BLaER1 treated with 17β-estradiol and CSF1 and Interleukin-3, amounts not matched to agents 10 nM and 100 nM (cell line): ENCODE results near the gene CFAP70.
"Not testable (repeated sequence)": the region's sequence is repeated elsewhere in the genome, so short reads cannot be mapped to it uniquely, and the experiment has no call there.

ENCODE experiments used
- H3K27ac ChIP-seq, 11 experiments: shearing (Covaris generic); formaldehyde crosslinking; 2 replicates each; pipeline ENCODE4 v1.8.1; 2022
- H3K27me3 ChIP-seq, 11 experiments: shearing (Covaris generic); formaldehyde crosslinking; 2 replicates each; pipeline ENCODE4 v1.8.1; 2022
- H3K36me3 ChIP-seq, 11 experiments: shearing (Covaris generic); formaldehyde crosslinking; 2 replicates each; pipeline ENCODE4 v1.8.1; 2022
- H3K4me1 ChIP-seq, 10 experiments: shearing (Covaris generic); formaldehyde crosslinking; 2 replicates each; pipeline ENCODE4 v1.8.1; 2022
- H3K4me2 ChIP-seq, 11 experiments: shearing (Covaris generic); formaldehyde crosslinking; 2 replicates each; pipeline ENCODE4 v1.8.1; 2022
- H3K4me3 ChIP-seq, 10 experiments: shearing (Covaris generic); formaldehyde crosslinking; 2 replicates each; pipeline ENCODE4 v1.8.1; 2022
- H3K9ac ChIP-seq, 11 experiments: shearing (Covaris generic); formaldehyde crosslinking; 2 replicates each; pipeline ENCODE4 v1.8.1; 2022
- H3K9me3 ChIP-seq, 11 experiments: shearing (Covaris generic); formaldehyde crosslinking; replicated peaks in 1 of 11; 2 replicates each; pipeline ENCODE4 v1.8.1; 2022
- H4K20me1 ChIP-seq, 11 experiments: shearing (Covaris generic); formaldehyde crosslinking; 2 replicates each; pipeline ENCODE4 v1.8.1; 2022
- Cebpa-rat ChIP-seq, 11 experiments: shearing (Covaris generic); IDR thresholded peaks; 2 replicates each; pipeline ENCODE4 v1.8.1; 2022

Gene CFAP70

DNA sequence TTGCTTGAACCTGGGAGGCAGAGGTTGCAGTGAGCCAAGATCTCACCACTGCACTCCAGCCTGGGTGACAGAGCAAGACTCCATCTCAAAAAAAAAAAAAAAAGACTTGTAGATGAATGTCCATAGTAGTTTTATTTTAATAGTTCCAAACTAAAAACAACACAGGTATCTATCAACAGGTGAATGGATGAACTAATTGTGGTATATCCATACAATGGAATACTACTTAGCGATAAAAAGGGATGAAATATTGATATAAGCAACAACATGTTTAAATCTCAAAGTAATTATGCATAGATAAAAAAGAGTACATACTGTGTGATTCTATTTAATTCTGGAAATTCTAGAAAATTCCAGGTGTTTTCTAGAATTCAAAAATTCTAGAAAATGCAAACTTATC lies 68.7 kb downstream of the CFAP70 start:
- Histone ChIP-seq H3K27me3 (no peaks in the 10 kb centered on the region), H3K4me1 (peaks cover 0 to 19% (median 2%) of the 10 kb centered on the region in 10 experiments; a peak in 10 of 20 replicates), H3K36me3 (peaks cover 4 to 57% (median 34%) of the 10 kb centered on the region in 11 experiments; a peak in 18 of 22 replicates), H4K20me1 (no peaks in the 10 kb centered on the region), H3K4me3 (no peak overlapping the region), H3K9me3 (peaks cover 14 to 35% (median 32%) of the 10 kb centered on the region in 11 experiments; a peak in 21 of 22 replicates), H3K9ac (no peak overlapping the region), H3K27ac (no peak overlapping the region), H3K4me2 (no peak overlapping the region)
- TF ChIP-seq Cebpa-rat (IDR thresholded peaks at IDR 0.05): no peak

DNA sequence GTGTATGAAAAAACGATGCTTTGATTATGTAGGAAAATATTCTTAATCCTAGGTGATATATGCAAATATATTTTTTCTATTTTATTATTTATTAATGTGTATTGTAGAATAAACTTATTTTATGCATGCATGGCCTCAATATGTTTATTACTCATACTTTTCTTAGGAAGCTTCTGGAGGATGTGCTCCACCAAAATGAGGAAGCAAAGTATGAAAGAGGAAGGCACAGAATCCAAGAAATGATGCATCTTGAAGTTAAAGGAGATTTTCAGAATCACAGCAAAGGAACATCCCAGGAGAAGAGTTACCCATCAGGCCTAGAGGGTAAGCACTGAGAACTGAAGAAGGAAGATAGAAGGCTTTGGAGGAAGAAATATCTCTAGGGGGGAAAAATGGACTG lies 71.2 kb downstream of the CFAP70 start:
- peak overlapping the region in 5 of 11 experiments; percentile 14 to 38 (median 29); a peak in 5 of 22 replicates for H3K4me2 ChIP-seq
- no peak overlapping the region for H3K27ac ChIP-seq
- TF ChIP-seq Cebpa-rat (IDR thresholded peaks at IDR 0.05): no peak
- no peak overlapping the region for H3K9ac ChIP-seq
- H3K27me3 ChIP-seq: no peaks in the 10 kb centered on the region
- no peaks in the 10 kb centered on the region for H4K20me1 ChIP-seq
- H3K4me3 ChIP-seq: no peak overlapping the region
- peaks cover 4 to 46% (median 29%) of the 10 kb centered on the region in 11 experiments; a peak in 18 of 22 replicates for H3K36me3 ChIP-seq
- peaks cover 14 to 35% (median 32%) of the 10 kb centered on the region in 11 experiments; a peak in 21 of 22 replicates for H3K9me3 ChIP-seq
- H3K4me1 ChIP-seq: peaks cover 0 to 19% (median 2%) of the 10 kb centered on the region in 10 experiments; a peak in 10 of 20 replicates

DNA sequence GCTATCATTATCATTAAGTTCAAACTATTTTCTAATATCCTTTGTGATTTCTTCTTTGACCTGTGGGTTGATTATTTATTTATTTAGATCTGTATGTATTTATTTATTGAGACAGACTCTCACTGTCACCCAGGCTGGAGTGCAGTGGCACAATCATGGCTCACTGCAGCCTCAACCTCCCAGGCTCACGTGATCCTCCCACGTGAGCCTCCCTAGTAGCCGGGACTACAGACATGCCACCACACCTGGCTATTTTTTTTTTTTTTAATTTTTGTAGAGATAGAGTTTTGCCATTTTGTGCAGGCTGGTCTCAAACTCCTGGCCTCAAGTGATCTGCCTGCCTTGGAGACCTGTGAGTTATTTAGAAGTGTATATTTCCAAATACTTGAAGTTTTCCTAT lies 77.6 kb downstream of the CFAP70 start:
- Histone ChIP-seq H3K9ac (no peak overlapping the region), H3K4me3 (no peak overlapping the region), H3K27me3 (no peaks in the 10 kb centered on the region), H3K4me2 (no peak overlapping the region), H3K36me3 (peaks cover 0 to 30% (median 0%) of the 10 kb centered on the region in 11 experiments; a peak in 5 of 22 replicates), H3K27ac (no peak overlapping the region), H3K9me3 (peaks cover 0 to 9% (median 6%) of the 10 kb centered on the region in 11 experiments; a peak in 12 of 22 replicates), H3K4me1 (no peaks in the 10 kb centered on the region), H4K20me1 (no peaks in the 10 kb centered on the region)
- no peak for TF ChIP-seq Cebpa-rat (IDR thresholded peaks at IDR 0.05)

DNA sequence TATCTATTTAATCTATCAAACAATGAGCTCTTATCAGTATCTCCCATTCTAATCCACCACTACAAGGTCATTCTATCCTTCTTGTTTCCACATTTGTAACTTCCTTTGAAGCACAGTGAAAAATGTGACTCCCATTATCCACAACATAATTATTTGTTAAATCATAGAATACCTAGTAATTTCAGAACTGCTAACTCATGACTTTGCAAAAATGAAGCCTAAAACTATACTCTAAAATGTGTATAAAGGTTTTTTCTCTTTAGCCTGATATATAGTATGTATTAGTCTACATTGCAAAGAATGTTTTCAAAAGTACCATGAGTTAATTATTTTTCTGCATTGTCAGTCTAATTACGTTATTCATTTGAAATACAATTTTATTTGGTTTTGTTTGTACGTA lies 94.2 kb downstream of the CFAP70 start:
- Histone ChIP-seq H3K4me3 (no peak overlapping the region), H3K27me3 (no peaks in the 10 kb centered on the region), H4K20me1 (no peaks in the 10 kb centered on the region), H3K27ac (no peak overlapping the region), H3K36me3 (peaks cover 0 to 29% (median 3%) of the 10 kb centered on the region in 11 experiments; a peak in 8 of 22 replicates), H3K4me1 (peaks cover 0 to 5% (median 0%) of the 10 kb centered on the region in 10 experiments; a peak in 4 of 20 replicates), H3K9ac (no peak overlapping the region), H3K4me2 (no peak overlapping the region), H3K9me3 (peaks cover 4 to 21% (median 15%) of the 10 kb centered on the region in 11 experiments)
- TF ChIP-seq Cebpa-rat (IDR thresholded peaks at IDR 0.05): no peak

DNA sequence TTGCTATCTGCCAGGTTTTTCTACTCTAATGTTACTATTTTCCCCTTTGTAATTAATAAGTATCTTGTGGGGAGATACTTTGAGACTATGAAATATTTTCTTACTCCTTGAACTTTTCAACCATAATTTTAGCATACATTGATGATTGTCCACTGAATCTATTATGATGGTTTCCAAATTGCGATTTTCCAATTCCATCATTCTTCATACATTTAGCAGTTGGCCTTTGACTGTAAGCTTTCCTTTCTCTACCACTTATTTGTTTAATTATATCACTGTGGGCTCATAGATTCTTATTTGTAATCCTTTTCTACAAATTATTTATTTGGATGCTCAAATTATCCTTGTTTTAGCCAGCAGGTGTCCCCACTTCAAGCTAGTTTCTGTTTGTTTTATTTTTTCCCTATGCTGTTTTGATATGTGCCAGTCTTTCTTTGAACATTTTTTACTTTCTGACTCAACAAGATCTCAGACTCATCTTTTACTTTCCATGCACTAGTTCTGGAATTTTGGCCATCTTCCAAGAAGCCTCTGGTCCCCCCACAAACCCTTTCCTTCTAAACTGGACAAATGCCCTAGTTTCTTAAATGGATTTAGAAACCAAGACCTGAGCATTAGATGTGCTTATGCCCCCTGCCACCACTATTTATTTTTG lies 94.8 kb downstream of the CFAP70 start:
- H3K4me1 ChIP-seq: peaks cover 0 to 5% (median 0%) of the 10 kb centered on the region in 10 experiments; a peak in 4 of 20 replicates
- no peaks in the 10 kb centered on the region for H3K27me3 ChIP-seq
- H3K9me3 ChIP-seq: peaks cover 10 to 27% (median 21%) of the 10 kb centered on the region in 11 experiments
- no peak overlapping the region for H3K4me2 ChIP-seq
- H3K36me3 ChIP-seq: peaks cover 0 to 30% (median 5%) of the 10 kb centered on the region in 11 experiments; a peak in 9 of 22 replicates
- no peak overlapping the region for H3K4me3 ChIP-seq
- no peak for TF ChIP-seq Cebpa-rat (IDR thresholded peaks at IDR 0.05)
- no peaks in the 10 kb centered on the region for H4K20me1 ChIP-seq
- H3K27ac ChIP-seq: no peak overlapping the region
- H3K9ac ChIP-seq: no peak overlapping the region

DNA sequence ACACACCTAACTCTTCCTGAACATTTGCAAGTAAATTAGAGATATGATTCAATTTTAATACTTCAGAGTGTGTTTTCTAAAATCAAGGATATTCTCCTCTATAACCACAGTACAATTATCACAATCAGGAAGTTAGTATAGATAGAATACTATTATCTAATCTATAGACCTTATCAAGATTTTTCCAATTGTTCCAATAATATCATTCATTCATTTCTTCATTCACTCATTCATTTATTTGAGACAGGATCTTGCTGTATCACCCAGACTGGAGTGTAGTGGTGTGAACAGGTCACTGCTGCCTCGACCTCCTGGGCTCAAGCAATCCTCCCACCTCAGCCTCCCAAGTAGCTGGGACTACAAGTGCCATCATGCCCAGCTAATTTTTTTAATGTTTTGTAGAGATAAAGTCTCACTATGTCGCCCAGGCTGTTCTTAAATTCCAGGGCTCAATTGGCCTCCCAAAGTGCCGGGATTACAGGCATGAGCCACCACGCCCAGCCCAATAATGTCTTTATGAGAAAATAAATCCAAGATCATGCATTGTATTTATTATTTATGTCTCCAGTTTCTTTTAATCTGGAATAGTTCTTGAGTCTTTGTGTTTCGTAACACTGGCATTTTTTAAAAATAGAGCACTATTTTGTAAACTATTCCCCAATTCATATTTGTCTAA lies 95.6 kb downstream of the CFAP70 start:
- no peaks in the 10 kb centered on the region for H3K27me3 ChIP-seq
- no peak overlapping the region for H3K9ac ChIP-seq
- no peak overlapping the region for H3K4me2 ChIP-seq
- TF ChIP-seq Cebpa-rat (IDR thresholded peaks at IDR 0.05): no peak
- peaks cover 16 to 33% (median 26%) of the 10 kb centered on the region in 11 experiments for H3K9me3 ChIP-seq
- H3K27ac ChIP-seq: no peak overlapping the region
- peaks cover 0 to 30% (median 10%) of the 10 kb centered on the region in 11 experiments; a peak in 9 of 22 replicates for H3K36me3 ChIP-seq
- H4K20me1 ChIP-seq: no peaks in the 10 kb centered on the region
- no peak overlapping the region for H3K4me3 ChIP-seq
- peaks cover 0 to 5% (median 0%) of the 10 kb centered on the region in 10 experiments; a peak in 4 of 20 replicates for H3K4me1 ChIP-seq

DNA sequence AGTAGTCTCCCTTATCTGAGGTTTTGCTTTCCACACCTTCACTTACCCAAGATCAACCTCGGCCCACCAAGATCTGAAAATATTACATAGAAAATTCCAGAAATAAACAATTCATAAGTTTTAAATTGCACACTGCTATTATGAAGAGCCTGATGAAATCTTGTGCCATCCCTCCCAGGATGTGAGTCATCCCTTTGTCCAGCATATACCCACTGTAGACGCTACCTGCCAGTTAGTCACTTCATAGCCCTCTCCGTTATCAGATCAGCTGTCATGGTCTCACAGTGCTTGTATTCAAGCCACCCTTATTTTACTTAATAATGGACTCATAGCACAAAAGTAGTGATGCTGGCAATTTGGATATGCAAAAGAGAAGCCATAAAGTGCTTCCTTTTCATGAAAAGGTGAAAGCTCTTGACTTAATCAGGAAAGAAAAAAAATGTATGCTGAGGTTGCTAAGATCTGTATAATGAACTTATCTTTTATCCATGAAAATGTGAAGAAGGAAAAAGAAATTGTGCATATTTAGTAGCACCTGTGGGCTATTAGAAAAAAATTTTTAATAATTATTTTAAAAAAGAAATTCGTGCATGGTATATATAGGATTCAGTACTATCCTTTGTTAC lies 96.4 kb downstream of the CFAP70 start:
- H3K9ac ChIP-seq: 0 out of 22 replicates have a peak overlapping the region, but pooled peaks of 1 of the 11 experiments have one; percentile 34
- TF ChIP-seq Cebpa-rat (IDR thresholded peaks at IDR 0.05): no peak
- H3K9me3 ChIP-seq: peaks cover 16 to 33% (median 26%) of the 10 kb centered on the region in 11 experiments
- no peaks in the 10 kb centered on the region for H3K27me3 ChIP-seq
- no peak overlapping the region for H3K27ac ChIP-seq
- H4K20me1 ChIP-seq: no peaks in the 10 kb centered on the region
- no peak overlapping the region; a peak in 1 of 22 replicates for H3K4me2 ChIP-seq
- H3K36me3 ChIP-seq: peaks cover 0 to 24% (median 10%) of the 10 kb centered on the region in 11 experiments; a peak in 9 of 22 replicates
- no peak overlapping the region for H3K4me3 ChIP-seq
- peaks cover 0 to 5% (median 0%) of the 10 kb centered on the region in 10 experiments; a peak in 4 of 20 replicates for H3K4me1 ChIP-seq

DNA sequence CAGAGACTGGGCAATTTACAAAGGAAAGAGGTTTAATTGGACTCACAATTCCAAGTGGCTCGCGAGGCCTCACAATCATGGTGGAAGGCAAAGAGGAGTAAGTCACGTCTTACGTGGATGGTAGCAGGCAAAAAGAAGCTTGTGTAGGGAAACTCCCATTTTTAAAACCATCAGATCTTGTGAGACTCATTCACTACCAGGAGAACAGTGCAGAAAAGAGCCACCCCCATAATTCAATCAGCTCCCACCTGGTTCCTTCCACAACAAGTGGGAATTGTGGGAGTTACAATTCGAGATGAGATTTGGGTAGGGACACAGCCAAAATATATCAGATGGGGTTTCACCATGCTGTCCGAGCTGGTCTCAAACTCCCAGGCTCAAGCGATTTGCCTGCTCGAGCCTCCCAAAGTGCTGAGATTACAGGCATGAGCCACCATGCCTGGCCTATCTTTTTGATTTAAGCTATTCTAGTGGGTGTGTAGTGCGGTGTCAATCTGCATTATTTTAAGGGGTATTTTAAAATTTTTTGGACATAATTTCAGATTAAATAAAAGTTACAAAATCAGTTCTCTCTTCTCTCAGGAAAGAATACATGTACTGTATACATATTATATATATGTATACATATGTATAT lies 97.2 kb downstream of the CFAP70 start:
- H3K27me3 ChIP-seq: no peaks in the 10 kb centered on the region
- H3K4me2 ChIP-seq: no peak overlapping the region
- H3K9me3 ChIP-seq: peaks cover 16 to 33% (median 26%) of the 10 kb centered on the region in 11 experiments
- peaks cover 0 to 24% (median 10%) of the 10 kb centered on the region in 11 experiments; a peak in 9 of 22 replicates for H3K36me3 ChIP-seq
- H3K4me3 ChIP-seq: no peak overlapping the region
- TF ChIP-seq Cebpa-rat (IDR thresholded peaks at IDR 0.05): no peak
- no peak overlapping the region for H3K27ac ChIP-seq
- H3K9ac ChIP-seq: no peak overlapping the region
- H4K20me1 ChIP-seq: no peaks in the 10 kb centered on the region
- peaks cover 0 to 5% (median 0%) of the 10 kb centered on the region in 10 experiments; a peak in 4 of 20 replicates for H3K4me1 ChIP-seq

DNA sequence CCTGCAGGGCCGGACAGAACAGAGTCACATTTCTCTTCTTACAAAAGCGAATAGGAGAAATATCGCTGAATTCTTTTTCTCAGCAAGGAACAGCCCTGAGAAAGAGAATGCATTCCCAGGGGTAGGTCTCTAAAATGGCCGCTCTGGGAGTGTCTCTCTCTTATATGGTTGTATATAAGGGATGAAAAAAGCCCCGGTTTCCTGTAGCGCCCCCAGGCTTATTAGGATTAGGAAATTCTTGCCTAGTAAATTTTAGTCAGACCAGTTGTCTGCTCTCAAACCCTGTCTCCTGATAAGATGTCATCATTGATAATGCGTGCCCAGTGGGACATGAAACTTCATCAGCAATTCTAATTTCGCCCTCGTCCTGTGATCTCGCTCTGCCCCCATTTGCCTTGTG lies 100.1 kb downstream of the CFAP70 start:
- H3K27me3 ChIP-seq, H3K9ac ChIP-seq, H4K20me1 ChIP-seq, H3K4me2 ChIP-seq, H3K27ac ChIP-seq, H3K4me3 ChIP-seq: not testable (repeated sequence)
- Histone ChIP-seq H3K4me1 (peaks cover 4 to 11% (median 6%) of the 10 kb centered on the region in 10 experiments), H3K36me3 (peaks cover 0 to 29% (median 10%) of the 10 kb centered on the region in 11 experiments; a peak in 9 of 22 replicates), H3K9me3 (peaks cover 16 to 33% (median 26%) of the 10 kb centered on the region in 11 experiments)
